ENCODE results near the gene C8B.

C8B gene

GRCh38 chr1:56927171-56927570 lies 38.6 kb downstream of the C8B start:
- TF ChIP-seq CTCF (IDR thresholded peaks at IDR 0.05; ENCODE audit: control insufficient read depth, extremely low read depth, insufficient read depth): no peak
- DNase-seq (ENCODE audit: low read depth): no peak
- H3K4me3 ChIP-seq (ENCODE audit: low read depth, low read length): no peak overlapping the region

DNA sequence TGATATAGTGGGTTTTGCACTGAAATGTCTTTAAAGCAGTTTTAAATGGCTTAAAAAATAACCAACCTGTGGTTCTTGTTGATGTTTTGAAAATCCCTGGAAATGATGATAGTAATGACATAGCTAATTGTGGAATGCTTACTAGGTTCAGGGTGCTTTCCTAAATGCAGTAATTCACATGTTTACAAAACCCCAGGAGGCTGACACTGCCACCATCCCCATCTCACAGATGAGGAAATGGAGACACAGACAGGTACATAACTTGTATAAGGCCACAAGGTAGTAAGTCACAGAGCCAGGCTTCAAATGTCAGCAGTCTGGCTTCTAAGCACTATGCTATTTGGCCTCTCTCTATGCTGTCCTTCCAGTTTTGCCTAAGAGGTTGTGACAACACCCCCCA lies 40.6 kb downstream of the C8B start:
- no peak for DNase-seq (ENCODE audit: low read depth)
- H3K4me3 ChIP-seq (ENCODE audit: low read depth, low read length): no peak overlapping the region
- TF ChIP-seq CTCF (IDR thresholded peaks at IDR 0.05; ENCODE audit: control insufficient read depth, extremely low read depth, insufficient read depth): no peak

DNA sequence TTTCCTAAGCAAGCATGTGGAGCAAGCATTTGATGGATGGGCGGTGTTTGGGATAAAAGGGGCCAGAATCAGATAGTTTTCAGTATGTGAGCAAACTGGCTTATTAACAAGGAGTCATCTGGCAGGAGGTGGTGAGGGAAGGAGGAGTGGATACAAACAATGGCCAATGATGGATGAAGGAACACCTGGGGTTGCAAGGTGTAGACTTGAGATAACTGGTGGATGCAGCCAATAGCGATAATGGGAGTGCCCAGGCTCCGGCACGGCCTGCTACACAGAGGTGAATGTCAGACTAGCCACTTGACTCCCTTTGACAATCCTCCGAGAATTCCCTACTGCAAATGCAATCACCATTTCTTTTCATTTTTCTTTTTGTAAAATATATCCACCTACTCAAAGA lies 41.7 kb downstream of the C8B start:
- no peak for DNase-seq (ENCODE audit: low read depth)
- no peak for TF ChIP-seq CTCF (IDR thresholded peaks at IDR 0.05; ENCODE audit: control insufficient read depth, extremely low read depth, insufficient read depth)
- no peak overlapping the region for H3K4me3 ChIP-seq (ENCODE audit: low read depth, low read length)

- TF ChIP-seq CTCF (IDR thresholded peaks at IDR 0.05; ENCODE audit: control insufficient read depth, extremely low read depth, insufficient read depth): no peak
- no peak overlapping the region for H3K4me3 ChIP-seq (ENCODE audit: low read depth, low read length)
- no peak for DNase-seq (ENCODE audit: low read depth)
Observed at GRCh38 chr1:56923201-56923600, 42.6 kb downstream of the C8B start.

DNA sequence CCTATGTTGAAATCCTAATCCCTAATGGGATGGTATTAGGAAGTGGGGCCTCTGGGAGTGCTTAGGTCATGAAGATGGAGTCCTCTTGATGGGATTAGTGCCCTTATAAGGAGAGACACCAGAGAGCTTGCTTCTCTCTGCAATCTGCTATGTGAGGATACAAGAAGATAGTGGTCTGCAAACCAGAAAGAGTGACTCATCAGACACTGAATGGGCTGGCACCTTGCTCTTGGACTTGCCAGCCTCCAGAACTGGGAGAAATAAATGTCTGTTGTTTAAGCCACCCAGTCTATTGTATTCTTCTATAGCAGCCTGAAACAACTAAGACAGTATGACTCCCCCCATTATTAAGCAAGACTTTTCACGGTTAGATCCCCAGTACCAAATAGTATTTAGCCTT lies 43.3 kb downstream of the C8B start:
- no peak for DNase-seq (ENCODE audit: low read depth)
- no peak for TF ChIP-seq CTCF (IDR thresholded peaks at IDR 0.05; ENCODE audit: control insufficient read depth, extremely low read depth, insufficient read depth)
- no peak overlapping the region for H3K4me3 ChIP-seq (ENCODE audit: low read depth, low read length)

- H3K4me3 ChIP-seq (ENCODE audit: low read depth, low read length): no peak overlapping the region
- no peak for TF ChIP-seq CTCF (IDR thresholded peaks at IDR 0.05; ENCODE audit: control insufficient read depth, extremely low read depth, insufficient read depth)
- no peak for DNase-seq (ENCODE audit: low read depth)
Observed at GRCh38 chr1:56922070-56922469, 43.7 kb downstream of the C8B start.

DNA sequence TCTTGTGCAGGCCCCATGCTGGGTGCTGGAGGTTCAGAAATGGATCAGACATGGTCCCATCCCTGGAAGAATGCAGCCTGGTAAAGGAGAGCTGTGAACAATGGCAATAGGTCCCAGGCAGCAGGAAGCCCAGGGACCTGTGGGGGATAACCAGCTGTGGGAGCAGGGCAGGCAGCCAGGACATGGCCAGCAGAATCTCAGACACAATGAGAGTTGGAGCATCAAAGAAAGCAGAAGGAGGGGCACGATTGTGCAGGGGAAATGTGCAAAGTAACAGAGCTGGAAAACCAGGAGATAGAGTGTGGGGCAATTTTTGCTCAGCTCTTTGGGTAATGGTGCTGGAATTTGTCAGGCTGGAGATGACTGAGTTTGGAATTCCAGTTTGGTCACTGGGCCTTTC lies 44.3 kb downstream of the C8B start:
- no peak for TF ChIP-seq CTCF (IDR thresholded peaks at IDR 0.05; ENCODE audit: control insufficient read depth, extremely low read depth, insufficient read depth)
- no peak overlapping the region for H3K4me3 ChIP-seq (ENCODE audit: low read depth, low read length)
- DNase-seq (ENCODE audit: low read depth): no peak

Measured in LNCaP clone FGC (cell line).